HFFc6 (cell line): ENCODE results near the gene NUBPL. TPM values are rescaled to one million over a fixed set of nuclear protein-coding genes. Genes with fewer than 3 reads are reported as not detected.
"Not testable (repeated sequence)": the region's sequence is repeated elsewhere in the genome, so short reads cannot be mapped to it uniquely, and the experiment has no call there.

ENCODE experiments used
- DNase-seq: peaks from one replicate; pipeline ENCODE4 v3.0.0-alpha.2; 2018
- H3K27ac Mint-ChIP-seq: 2 replicates; pipeline ENCODE4 v1.8.0; 2020; ENCODE audit warnings: mild to moderate bottlenecking, mixed read lengths
- H3K27me3 Mint-ChIP-seq: 2 replicates; pipeline ENCODE4 v1.8.0; 2021; ENCODE audit warnings: mild to moderate bottlenecking, moderate library complexity, mixed read lengths; ENCODE audit not compliant: insufficient read depth
- H3K36me3 Mint-ChIP-seq: 2 replicates; pipeline ENCODE4 v1.8.0; 2021; ENCODE audit warnings: low read depth, mixed read lengths
- H3K4me1 Mint-ChIP-seq: 2 replicates; pipeline ENCODE4 v1.8.0; 2020; ENCODE audit warnings: low read depth, mixed read lengths
- H3K4me3 Mint-ChIP-seq: 2 replicates; pipeline ENCODE4 v1.8.0; 2020; ENCODE audit warnings: mild to moderate bottlenecking, moderate library complexity, mixed read lengths
- H3K9me3 Mint-ChIP-seq: 2 replicates; pipeline ENCODE4 v1.8.0; 2020; ENCODE audit warnings: mild to moderate bottlenecking, mixed read lengths
- total RNA-seq, 6 experiments: library from RNA; stranded (reverse); fragmentation: NEBNext Ultra II Directional; extraction: Animal tissue kit (Norgen Biotek cat#: 25700); gene quantifications; 2 replicates in 1 of 6; 3 replicates in 5 of 6; pipeline ENCODE4 v1.2.3, GENCODE V29; 2021
- TF ChIP-seq, protein P1 (sequence below): fragments of 200-600 bp; sonication (generic); IDR thresholded peaks from 2 replicates; pipeline ENCODE4 v1.5.0; 2021; ENCODE audit warnings: antibody characterized with exemption, mild to moderate bottlenecking

NUBPL gene
- total RNA-seq, 6 experiments from 2014 or later: 8.2 to 10.7 (median 9.7) TPM

GRCh38 chr14:31886156-31886835 is 325.1 kb downstream of the NUBPL start:
- peaks cover 40% of the 10 kb centered on the region for H3K4me1 Mint-ChIP-seq
- no peaks in the 10 kb centered on the region for H3K9me3 Mint-ChIP-seq
- H3K36me3 Mint-ChIP-seq: no peaks in the 10 kb centered on the region
- no peak overlapping the region for H3K27ac Mint-ChIP-seq
- H3K27me3 Mint-ChIP-seq: peaks cover 6% of the 10 kb centered on the region; the same call in 1 of the 2 replicates
- DNase-seq: no peak
- TF ChIP-seq, protein P1, sequence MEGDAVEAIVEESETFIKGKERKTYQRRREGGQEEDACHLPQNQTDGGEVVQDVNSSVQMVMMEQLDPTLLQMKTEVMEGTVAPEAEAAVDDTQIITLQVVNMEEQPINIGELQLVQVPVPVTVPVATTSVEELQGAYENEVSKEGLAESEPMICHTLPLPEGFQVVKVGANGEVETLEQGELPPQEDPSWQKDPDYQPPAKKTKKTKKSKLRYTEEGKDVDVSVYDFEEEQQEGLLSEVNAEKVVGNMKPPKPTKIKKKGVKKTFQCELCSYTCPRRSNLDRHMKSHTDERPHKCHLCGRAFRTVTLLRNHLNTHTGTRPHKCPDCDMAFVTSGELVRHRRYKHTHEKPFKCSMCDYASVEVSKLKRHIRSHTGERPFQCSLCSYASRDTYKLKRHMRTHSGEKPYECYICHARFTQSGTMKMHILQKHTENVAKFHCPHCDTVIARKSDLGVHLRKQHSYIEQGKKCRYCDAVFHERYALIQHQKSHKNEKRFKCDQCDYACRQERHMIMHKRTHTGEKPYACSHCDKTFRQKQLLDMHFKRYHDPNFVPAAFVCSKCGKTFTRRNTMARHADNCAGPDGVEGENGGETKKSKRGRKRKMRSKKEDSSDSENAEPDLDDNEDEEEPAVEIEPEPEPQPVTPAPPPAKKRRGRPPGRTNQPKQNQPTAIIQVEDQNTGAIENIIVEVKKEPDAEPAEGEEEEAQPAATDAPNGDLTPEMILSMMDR: no peak
- no peak overlapping the region for H3K4me3 Mint-ChIP-seq

- TF ChIP-seq, protein P1: no peak
- Mint-ChIP-seq H3K36me3 (no peaks in the 10 kb centered on the region), H3K27ac (no peak overlapping the region), H3K4me3 (no peak overlapping the region), H3K27me3 (peaks cover 8% of the 10 kb centered on the region; the same call in 1 of the 2 replicates), H3K4me1 (peaks cover 29% of the 10 kb centered on the region), H3K9me3 (no peaks in the 10 kb centered on the region)
- no peak for DNase-seq
These were observed 326.9 kb downstream of the NUBPL start for GRCh38 chr14:31887929-31888580.

DNA sequence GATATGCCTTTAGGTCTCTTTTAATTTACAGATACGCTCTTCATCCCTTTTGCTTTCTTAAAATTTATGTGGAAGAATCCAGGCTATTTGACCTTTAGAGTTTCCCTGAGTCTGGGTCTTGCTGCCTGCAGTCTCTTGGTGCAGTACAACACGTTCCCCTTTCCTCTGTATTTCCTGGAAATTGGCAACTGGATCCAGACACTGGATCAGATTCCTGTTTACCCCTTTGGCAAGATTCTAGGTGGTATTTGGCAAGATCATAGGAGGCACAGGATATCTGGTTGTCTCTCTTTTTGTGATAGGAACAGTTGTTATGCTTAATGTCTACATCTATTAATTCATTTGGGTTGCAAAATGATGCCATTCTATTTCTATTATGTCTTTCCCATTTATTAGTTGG is 328.1 kb downstream of the NUBPL start:
- TF ChIP-seq, protein P1: no peak
- Mint-ChIP-seq H3K36me3 (no peaks in the 10 kb centered on the region), H3K9me3 (no peaks in the 10 kb centered on the region), H3K4me1 (peaks cover 26% of the 10 kb centered on the region), H3K4me3 (no peak overlapping the region), H3K27me3 (peaks cover 8% of the 10 kb centered on the region; the same call in 1 of the 2 replicates), H3K27ac (no peak overlapping the region)
- no peak for DNase-seq

- peaks cover 26% of the 10 kb centered on the region for H3K4me1 Mint-ChIP-seq
- not testable (repeated sequence) for H3K4me3 Mint-ChIP-seq, H3K27me3 Mint-ChIP-seq, H3K9me3 Mint-ChIP-seq, H3K36me3 Mint-ChIP-seq, DNase-seq, H3K27ac Mint-ChIP-seq
These were observed 329.0 kb downstream of the NUBPL start for GRCh38 chr14:31890202-31890601.

GRCh38 chr14:31893221-31893757 is 332.1 kb downstream of the NUBPL start:
- peaks cover 30% of the 10 kb centered on the region for H3K4me1 Mint-ChIP-seq
- H3K36me3 Mint-ChIP-seq: no peaks in the 10 kb centered on the region
- TF ChIP-seq, protein P1: no peak
- peaks cover 3% of the 10 kb centered on the region; the same call in 1 of the 2 replicates for H3K27me3 Mint-ChIP-seq
- no peak overlapping the region for H3K4me3 Mint-ChIP-seq
- no peaks in the 10 kb centered on the region for H3K9me3 Mint-ChIP-seq
- H3K27ac Mint-ChIP-seq: no peak overlapping the region
- no peak for DNase-seq

DNA sequence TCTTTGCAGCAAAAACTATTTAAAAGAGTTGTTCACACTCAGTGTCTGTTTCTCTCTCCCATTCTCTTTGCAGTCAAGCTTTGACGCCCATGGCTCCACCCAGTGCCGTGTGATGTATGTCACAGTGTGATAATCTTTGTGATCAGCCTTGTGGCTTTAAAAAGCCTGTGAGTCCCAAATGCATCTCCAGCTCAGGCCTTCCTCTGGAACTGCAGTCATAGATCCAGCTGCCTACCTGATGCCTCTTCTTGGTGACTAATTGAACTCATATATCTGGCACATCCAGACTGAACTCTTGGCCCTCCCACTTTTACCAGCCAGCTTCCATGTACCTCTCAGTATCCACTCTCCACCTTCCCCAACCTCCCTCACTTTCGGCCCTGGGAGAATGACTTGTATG is 333.1 kb downstream of the NUBPL start:
- Mint-ChIP-seq H3K4me3 (no peak overlapping the region), H3K9me3 (no peaks in the 10 kb centered on the region), H3K36me3 (no peaks in the 10 kb centered on the region), H3K27ac (no peak overlapping the region), H3K4me1 (peaks cover 36% of the 10 kb centered on the region), H3K27me3 (peaks cover 3% of the 10 kb centered on the region; the same call in 1 of the 2 replicates)
- DNase-seq: no peak
- TF ChIP-seq, protein P1: no peak
